ENCODE data around the gene DYNC1I2.

DNA sequence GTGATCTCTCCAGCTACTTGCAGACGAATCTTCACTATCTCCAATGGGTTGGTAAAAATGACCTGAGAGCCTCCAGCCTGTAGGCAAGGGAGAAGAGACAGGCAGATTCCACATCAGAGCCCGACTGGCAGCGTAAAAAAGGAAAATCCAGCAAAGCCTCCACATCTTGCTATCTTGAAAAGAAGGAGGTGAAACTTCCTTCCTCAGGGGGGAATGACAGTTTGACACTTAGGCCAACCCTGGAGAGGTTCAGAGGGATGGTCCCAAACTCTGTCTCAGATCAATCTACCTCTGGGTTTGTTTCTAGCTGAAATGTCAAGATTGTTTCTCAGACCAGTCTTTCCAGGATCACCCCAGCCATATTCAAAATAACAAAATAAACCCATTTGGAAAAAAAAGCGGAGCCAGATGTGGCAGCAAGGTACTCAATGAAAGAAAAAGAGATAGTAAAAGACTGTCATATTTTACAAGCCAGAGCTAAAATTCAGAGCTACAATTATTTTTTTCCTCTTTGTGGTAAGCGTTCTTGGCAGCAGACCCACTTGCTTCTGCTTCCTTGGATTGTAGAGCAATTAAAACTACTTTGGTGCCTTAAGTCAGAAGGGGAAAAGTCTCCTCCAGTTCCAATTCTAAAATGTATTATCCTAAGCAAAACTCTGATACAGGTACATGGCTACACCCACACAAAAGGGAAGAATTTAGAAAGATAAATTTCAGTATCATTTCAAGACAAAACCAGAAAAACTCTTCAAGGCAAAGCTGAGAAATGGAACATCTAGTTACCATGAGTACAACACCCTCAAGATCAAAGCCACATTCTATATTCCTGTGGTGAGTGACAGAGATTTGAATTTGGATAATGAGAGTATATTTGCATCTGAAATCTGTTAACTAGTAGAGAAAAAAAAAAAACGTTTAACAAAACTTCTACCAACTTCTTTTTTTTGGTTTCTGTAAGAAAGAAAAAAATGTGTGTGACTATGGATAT lies 106.7 kb downstream of the DYNC1I2 start:
- TF ChIP-seq, protein P1, sequence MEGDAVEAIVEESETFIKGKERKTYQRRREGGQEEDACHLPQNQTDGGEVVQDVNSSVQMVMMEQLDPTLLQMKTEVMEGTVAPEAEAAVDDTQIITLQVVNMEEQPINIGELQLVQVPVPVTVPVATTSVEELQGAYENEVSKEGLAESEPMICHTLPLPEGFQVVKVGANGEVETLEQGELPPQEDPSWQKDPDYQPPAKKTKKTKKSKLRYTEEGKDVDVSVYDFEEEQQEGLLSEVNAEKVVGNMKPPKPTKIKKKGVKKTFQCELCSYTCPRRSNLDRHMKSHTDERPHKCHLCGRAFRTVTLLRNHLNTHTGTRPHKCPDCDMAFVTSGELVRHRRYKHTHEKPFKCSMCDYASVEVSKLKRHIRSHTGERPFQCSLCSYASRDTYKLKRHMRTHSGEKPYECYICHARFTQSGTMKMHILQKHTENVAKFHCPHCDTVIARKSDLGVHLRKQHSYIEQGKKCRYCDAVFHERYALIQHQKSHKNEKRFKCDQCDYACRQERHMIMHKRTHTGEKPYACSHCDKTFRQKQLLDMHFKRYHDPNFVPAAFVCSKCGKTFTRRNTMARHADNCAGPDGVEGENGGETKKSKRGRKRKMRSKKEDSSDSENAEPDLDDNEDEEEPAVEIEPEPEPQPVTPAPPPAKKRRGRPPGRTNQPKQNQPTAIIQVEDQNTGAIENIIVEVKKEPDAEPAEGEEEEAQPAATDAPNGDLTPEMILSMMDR (IDR thresholded peaks at IDR 0.05; ENCODE audit: low read depth, low read length), result no peak
- TF ChIP-seq, protein P2, sequence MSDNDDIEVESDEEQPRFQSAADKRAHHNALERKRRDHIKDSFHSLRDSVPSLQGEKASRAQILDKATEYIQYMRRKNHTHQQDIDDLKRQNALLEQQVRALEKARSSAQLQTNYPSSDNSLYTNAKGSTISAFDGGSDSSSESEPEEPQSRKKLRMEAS (IDR thresholded peaks at IDR 0.05; ENCODE audit: low read depth, low read length), result no peak
- TF ChIP-seq POLR2A (IDR thresholded peaks at IDR 0.05; ENCODE audit: extremely low read depth, insufficient read length) (no peak), MYC (IDR thresholded peaks at IDR 0.05; ENCODE audit: low read depth, low read length) (no peak)
